ENCODE results near the gene EGFL8.
"Not testable (repeated sequence)": the region's sequence is repeated elsewhere in the genome, so short reads cannot be mapped to it uniquely, and the experiment has no call there.

The EGFL8 gene

GRCh38 chr6:32164295-32164694 lies at the start of gene EGFL8:
EGFL8 (plus strand) TSS chr6:32164595; CDS start chr6:32166166, 1,571 bp downstream.
- DNase-seq (ENCODE audit: low read depth): no peak

DNA sequence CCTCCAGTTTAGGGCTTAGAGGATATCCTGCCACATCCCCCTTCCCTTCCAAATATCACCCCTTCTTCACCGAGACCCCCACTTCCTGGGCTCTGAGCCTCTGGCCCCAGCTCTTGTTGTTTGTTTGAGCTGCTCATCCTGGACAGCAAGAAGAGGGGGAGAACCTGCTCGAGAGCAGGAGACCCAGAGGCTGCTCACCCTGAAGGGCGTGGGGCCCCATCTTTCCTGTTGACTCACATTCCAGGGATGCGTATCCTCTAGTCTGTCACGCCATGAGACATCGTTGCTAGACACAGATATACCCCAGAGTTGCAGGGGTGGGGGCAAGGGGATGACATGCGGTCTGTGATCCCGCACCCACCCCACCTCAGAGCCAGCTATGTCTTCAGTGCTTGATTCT lies 49.6 kb upstream of the EGFL8 start:
- DNase-seq (ENCODE audit: low read depth): no peak

GRCh38 chr6:32115623-32116022 lies 48.8 kb upstream of the EGFL8 start:
- no peak for DNase-seq (ENCODE audit: low read depth)

- no peak for DNase-seq (ENCODE audit: low read depth)
Observed at GRCh38 chr6:32116674-32117073, 47.7 kb upstream of the EGFL8 start.

GRCh38 chr6:32117461-32117860 lies 46.9 kb upstream of the EGFL8 start:
- no peak for DNase-seq (ENCODE audit: low read depth)

- DNase-seq (ENCODE audit: low read depth): peak; percentile 38
Observed at GRCh38 chr6:32118782-32119628, 45.4 kb upstream of the EGFL8 start.

- no peak for DNase-seq (ENCODE audit: low read depth)
Observed at GRCh38 chr6:32120573-32121059, 43.8 kb upstream of the EGFL8 start.

DNA sequence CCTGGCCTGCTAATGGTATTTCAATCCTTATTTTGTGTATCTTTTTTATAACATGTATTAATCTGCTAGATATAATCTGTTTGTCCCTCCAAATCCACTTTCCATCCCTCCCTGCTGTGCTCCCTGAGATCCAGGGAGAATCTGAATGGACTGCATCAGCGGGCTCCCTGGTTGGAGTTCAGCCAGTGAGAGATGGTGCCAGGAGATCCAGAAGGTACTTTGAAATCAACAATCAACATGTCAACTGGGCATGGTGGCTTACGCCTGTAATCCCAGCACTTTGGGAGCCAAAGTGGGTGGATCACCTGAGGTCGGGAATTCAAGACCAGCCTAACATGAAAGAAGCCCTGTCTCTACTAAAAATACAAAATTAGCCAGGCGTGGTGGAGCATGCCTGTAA lies 40.7 kb upstream of the EGFL8 start:
- DNase-seq (ENCODE audit: low read depth): no peak

DNA sequence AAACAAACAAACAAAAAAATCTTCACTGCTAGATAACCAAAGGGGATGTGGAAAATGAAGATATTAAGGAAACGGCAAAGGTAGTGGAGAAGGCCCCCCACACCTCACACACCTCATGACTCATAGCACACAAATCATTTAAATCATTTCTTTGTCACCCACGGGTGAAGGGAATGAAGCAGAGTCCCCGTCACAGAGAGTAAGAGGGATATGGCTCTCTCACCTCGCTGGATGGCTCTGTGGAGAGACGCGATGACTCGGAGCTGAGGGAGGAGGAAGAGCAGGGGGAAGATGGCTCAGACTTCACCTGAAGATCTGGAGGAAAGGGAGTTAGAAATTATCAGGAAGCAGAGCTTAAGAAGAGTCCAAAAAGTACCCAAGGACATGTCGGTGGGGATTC lies 37.5 kb upstream of the EGFL8 start:
- DNase-seq (ENCODE audit: low read depth): no peak

DNA sequence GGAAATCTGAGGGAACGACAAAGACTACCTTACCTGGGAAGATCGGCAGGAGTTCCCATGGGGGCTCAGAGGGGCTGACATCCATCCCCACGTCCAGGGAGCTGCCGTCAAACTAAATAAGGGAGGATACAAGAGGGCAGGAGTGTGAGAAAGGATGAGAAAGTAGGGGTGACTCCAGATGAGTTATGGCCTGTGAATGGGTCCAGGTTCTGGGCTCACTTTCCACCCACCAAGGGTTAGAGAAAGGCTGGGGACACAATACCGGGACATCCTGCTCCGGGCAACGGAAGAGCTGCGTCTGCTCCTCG lies 37.0 kb upstream of the EGFL8 start:
- no peak for DNase-seq (ENCODE audit: low read depth)

DNA sequence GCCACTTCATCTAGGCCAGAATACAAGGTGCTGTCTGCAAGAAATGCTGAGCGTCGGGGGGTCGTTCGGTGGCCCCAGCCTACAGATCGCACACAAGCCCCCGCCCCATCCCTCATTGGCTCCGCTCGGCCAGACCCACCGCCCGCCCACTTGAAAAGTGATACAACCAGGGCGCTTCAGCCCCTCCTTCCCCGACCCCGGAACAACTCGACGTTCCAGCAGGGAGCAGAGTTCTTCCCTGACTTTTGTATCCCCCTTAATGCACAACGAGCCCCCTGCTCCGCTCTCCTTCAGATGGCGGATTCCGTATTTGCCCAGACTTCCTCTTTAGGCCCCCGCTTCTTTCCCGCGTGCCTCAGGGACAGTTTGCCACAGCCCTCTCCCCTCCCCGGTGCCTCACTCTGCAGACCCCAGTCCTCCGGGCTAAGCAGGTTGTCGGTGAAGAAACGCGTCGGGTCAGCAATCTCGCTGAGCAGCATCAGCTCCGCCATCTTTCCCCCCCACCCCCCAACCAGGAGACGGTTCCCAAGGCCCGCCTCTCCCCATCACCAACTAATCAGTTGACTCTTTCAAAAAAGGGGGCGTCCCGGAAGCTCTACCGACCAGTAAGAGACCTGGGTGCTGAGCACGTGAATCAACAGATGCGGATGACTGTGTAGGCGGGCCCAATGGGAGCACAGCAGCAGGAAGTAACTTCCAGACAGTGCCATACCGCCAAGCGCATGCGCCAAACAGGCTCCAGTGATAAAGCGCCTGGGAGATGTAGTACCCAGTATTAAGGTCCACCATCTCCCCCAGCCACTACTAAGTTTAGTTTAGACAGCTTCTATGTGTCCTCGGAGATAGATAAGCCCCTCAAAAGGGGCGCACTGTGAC lies 36.4 kb upstream of the EGFL8 start, which contains the start of gene ATF6B:
Gene ATF6B (minus strand): TSS at position 530 of the 876 bp plus-strand sequence. CDS start 39 bp downstream, at position 491.
- DNase-seq (ENCODE audit: low read depth): peak; percentile 85

GRCh38 chr6:32128751-32129296 lies 35.6 kb upstream of the EGFL8 start:
- no peak for DNase-seq (ENCODE audit: low read depth)

DNA sequence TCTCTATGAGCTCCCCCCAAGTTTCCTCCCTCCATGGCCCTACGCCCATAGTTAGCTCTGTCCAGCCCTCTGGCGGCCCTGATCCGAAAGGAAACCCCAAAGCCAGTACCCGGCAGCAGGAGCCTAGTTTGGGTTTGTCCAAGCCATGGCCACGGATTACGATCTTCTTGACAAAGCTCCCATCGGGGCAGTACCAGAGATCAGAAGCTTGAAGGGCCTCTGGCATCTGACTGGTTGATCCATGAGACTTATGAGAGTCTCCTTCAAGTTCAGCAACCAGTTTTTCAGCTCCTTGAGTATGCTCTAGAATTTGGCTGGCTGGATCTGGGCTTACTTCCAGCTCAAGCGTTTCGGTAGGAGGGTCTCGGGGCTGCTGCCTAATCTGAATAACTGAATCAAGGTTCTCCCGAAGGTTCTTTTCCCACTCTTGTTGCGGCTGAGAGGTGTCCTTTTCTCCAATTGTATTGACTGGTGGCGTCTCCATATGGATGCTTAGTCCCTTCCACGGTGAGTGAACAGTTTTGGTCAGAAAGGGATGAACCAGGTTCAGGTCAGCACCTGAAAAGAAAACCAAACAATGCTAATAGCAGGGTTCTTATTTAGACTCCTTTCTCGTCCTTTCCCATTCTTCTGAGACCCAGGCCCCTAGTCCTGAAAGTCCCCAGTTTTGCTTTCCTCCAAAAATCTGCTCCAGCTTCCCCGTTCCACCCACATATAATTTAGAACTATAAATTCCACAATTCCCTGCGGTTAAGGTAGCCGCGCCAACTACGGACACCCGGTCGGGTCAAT lies 34.9 kb upstream of the EGFL8 start:
- no peak for DNase-seq (ENCODE audit: low read depth)

DNA sequence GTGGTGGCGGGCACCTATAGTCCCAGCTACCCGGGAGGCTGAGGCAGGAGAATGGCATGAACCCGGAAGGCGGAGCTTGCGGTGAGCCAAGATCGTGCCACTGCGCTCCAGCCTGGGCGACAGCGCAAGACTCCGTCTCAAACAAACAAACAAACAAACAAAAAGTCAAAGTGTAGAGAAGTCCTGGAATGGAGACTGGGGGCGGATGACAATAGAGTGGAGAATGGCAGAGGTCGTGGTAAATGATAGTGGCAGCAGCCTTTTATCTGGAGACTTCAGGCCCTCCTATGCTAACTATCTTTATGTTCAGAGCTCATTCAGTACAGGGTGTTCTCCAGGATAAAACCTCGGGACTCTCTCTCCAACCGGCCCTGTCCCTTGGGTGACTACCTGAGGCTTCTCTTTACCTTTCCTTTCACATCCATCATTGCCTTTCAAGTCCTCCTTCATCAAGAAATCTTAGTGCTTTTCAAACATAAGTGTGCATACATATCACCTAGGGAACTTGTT lies 32.9 kb upstream of the EGFL8 start:
- DNase-seq (ENCODE audit: low read depth): no peak

DNA sequence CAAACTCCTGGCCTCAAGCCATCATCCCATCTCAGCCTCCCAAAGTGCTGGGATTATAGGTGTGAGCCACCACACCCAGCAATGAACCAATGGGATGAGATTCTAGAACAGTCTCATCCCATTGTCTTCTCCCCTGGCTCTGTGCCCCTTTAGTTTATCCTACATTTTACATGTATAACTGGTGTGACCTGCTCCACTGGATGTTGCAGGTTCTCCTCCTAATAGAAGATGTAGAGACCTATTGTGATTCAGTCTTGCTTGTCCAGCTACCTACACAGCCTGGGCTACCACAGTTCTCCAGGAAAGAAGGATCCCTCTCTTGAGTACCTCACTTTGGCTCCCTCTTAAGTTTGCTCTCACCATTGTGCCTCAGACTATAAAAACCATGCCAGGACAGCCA lies 32.3 kb upstream of the EGFL8 start:
- no peak for DNase-seq (ENCODE audit: low read depth)

DNA sequence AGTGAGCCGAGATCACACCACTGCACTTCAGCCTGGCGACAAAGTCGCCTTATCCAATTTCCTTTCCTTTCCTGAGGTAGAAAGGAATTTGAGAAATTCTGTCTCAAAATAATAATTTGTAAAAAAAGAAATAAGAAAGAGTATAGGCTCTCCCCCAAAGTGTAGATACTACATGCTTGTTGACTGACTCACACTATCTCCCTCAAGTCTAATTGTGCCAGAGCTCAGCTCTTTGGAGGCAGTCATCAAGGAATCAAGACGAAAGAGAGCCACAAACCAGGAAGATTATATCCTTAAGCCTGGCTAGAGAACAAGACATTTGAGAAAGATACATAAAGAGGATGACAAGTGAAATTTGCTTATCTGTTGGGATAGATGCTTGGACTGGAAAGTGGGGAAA lies 30.6 kb upstream of the EGFL8 start:
- no peak for DNase-seq (ENCODE audit: low read depth)

- no peak for DNase-seq (ENCODE audit: low read depth)
Observed at GRCh38 chr6:32137454-32137853, 26.9 kb upstream of the EGFL8 start.

GRCh38 chr6:32139590-32139989 lies 24.8 kb upstream of the EGFL8 start:
- DNase-seq (ENCODE audit: low read depth): no peak

- DNase-seq (ENCODE audit: low read depth): no peak
Observed at GRCh38 chr6:32140420-32141046, 23.9 kb upstream of the EGFL8 start.

GRCh38 chr6:32144238-32144637 lies 20.2 kb upstream of the EGFL8 start:
- DNase-seq (ENCODE audit: low read depth): not testable (repeated sequence)

DNA sequence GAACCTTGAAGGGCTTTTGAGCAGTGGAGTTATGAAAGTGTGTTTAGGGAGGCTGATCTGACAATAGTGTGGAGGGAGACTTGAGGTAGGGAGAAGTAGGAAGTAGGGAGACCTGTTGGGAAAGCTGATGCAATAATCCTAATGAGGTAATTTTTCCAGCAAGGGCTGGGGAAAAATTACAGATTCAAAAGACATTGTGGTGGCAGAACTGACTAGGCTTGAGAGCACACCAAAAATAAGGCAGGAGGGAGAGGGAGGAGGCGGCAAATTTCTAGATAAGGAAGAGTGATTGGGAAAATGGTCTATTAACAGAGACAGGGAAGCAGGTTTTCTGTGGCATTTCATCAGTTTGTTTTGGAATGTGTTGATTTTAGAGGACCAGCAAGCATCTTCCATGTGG lies 18.1 kb upstream of the EGFL8 start:
- DNase-seq (ENCODE audit: low read depth): no peak

Data from stimulated activated CD8-positive, alpha-beta memory T cell treated with anti-CD3 and anti-CD28 coated beads, Interleukin-15, amount 100 ng/mL, for 24 hours (primary cell).